HepG2 (cell line): ENCODE measurements around the gene KIF22. TPM values are rescaled to one million over a fixed set of nuclear protein-coding genes. Genes with fewer than 3 reads are reported as not detected.
A peak's percentile ranks its signal among the peaks of the same experiment; 100 is the strongest.

Experiments
- ATAC-seq: fragments of 200-7000 bp; cut with Tn5 transposase; 3 replicates; pipeline ENCODE4 v1.9.1; 2020; ENCODE audit warnings: mild to moderate bottlenecking, moderate library complexity
- BruUV-seq: library from RNA; stranded (reverse); fragments of 400-500 nt; replicated peaks from 2 replicates; lab custom pipeline; 2021; lab: Mats Ljungman, UMichigan
- CTCF ChIA-PET: fragments of 300-600 bp; formaldehyde crosslinking; extraction: SDS; loops from one replicate; lab custom pipeline; 2021; ENCODE audit warnings: low total read pairs, inconsistent platforms, low intra/inter-chr PET ratio; lab: Yijun Ruan, JAX
- POLR2A ChIA-PET: fragments of 350-600 bp; sonication (Branson Sonifier 250); formaldehyde crosslinking; loops from one replicate; lab custom pipeline; 2020; ENCODE audit warnings: antibody characterized with exemption, inconsistent platforms; lab: Yijun Ruan, JAX
- DNase-seq: peaks from one replicate; pipeline ENCODE4 v3.0.0-alpha.2; 2015; ENCODE audit warnings: low spot score
- FAIRE-seq: peaks from 3 replicates; lab custom pipeline; 2011; peaks lifted over from hg19 to GRCh38; lab: Jason Lieb, UNC
- H2AFZ ChIP-seq: one replicate; pipeline ENCODE4 v1.6.1; 2011; ENCODE audit warnings: low read length, inconsistent platforms
- H3K27ac ChIP-seq: fragments of 300-600 bp; 3 replicates; pipeline ENCODE4 v1.8.0; 2011; ENCODE audit warnings: mixed run types, mild to moderate bottlenecking, mixed read lengths, low read length, inconsistent platforms; ENCODE audit not compliant: insufficient read depth; ENCODE audit errors: extremely low read length
- H3K27me3 ChIP-seq, 2 experiments: fragments of 200-600 bp in 1 of 2; 2 replicates in 1 of 2; 3 replicates in 1 of 2; pipeline versions ENCODE4 v1.6.0 to v1.8.0; 2011; ENCODE audit warnings: low read length in 2 of 2, mild to moderate bottlenecking in 2 of 2, moderate library complexity in 2 of 2, inconsistent platforms in 1 of 2; ENCODE audit not compliant: insufficient read depth in 2 of 2, control insufficient read depth in 1 of 2
- H3K36me3 ChIP-seq, 2 experiments: fragments of 200-600 bp in 1 of 2; replicated peaks in 1 of 2; 2 replicates in 1 of 2; 3 replicates in 1 of 2; pipeline versions ENCODE4 v1.5.1 to v1.8.0; 2011; ENCODE audit warnings: low read length in 2 of 2, inconsistent platforms in 1 of 2; ENCODE audit not compliant: insufficient read depth in 2 of 2, control insufficient read depth in 1 of 2
- H3K4me1 ChIP-seq: 2 replicates; pipeline ENCODE4 v1.5.1; 2012; ENCODE audit warnings: low read length, inconsistent platforms; ENCODE audit not compliant: insufficient read depth
- H3K4me2 ChIP-seq: 2 replicates; pipeline ENCODE4 v1.6.0; 2011; ENCODE audit warnings: low read depth, low read length, inconsistent platforms
- H3K4me3 ChIP-seq, 3 experiments: fragments of 200-600 bp in 1 of 3; sonication (generic), shearing (Covaris generic) in 1 of 3; replicated peaks in 1 of 3; 2 replicates each; pipeline ENCODE4 v1.5.1; 2011 to 2016; ENCODE audit warnings: low read length in 3 of 3, inconsistent platforms in 2 of 3, low read depth in 2 of 3, mild to moderate bottlenecking in 2 of 3, control low read depth in 1 of 3, mixed read lengths in 1 of 3; ENCODE audit not compliant: insufficient read depth in 1 of 3
- H3K79me2 ChIP-seq: one replicate; pipeline ENCODE4 v1.6.1; 2011; ENCODE audit warnings: low read length, inconsistent platforms; ENCODE audit not compliant: insufficient read depth
- H3K9ac ChIP-seq: 2 replicates; pipeline ENCODE4 v1.6.0; 2011; ENCODE audit warnings: mild to moderate bottlenecking, low read depth, low read length, inconsistent platforms; ENCODE audit not compliant: insufficient read depth
- H3K9me3 ChIP-seq: 2 replicates; pipeline ENCODE4 v1.5.1; 2012; ENCODE audit warnings: mild to moderate bottlenecking, low read length
- H4K20me1 ChIP-seq: 2 replicates; pipeline ENCODE4 v1.6.0; 2011; ENCODE audit warnings: inconsistent platforms, mild to moderate bottlenecking, low read length, moderate library complexity; ENCODE audit not compliant: insufficient read depth
- EP300 ChIP-seq, 3 experiments: sonication (generic) in 1 of 3; formaldehyde crosslinking in 1 of 3; IDR thresholded peaks; 2 replicates each; pipeline versions ENCODE4 v1.5.1 to v1.6.1; 2011 to 2020; ENCODE audit warnings: low read depth in 2 of 3, low read length in 2 of 3, borderline replicate concordance in 1 of 3, improper control_type of control experiment in 1 of 3, mild to moderate bottlenecking in 1 of 3, missing genetic modification reagents in 1 of 3, moderate library complexity in 1 of 3
- FLYWCH1 ChIP-seq: sonication (generic); formaldehyde crosslinking; IDR thresholded peaks from 2 replicates; pipeline ENCODE4 v1.8.1; 2023; ENCODE audit warnings: mild to moderate bottlenecking, missing genetic modification reagents
- GABPA ChIP-seq, 2 experiments: IDR thresholded peaks; 2 replicates each; pipeline ENCODE4 v1.6.1; 2011 to 2016; ENCODE audit warnings: low read depth in 2 of 2, low read length in 1 of 2, missing biosample characterization in 1 of 2, missing genetic modification characterization in 1 of 2
- MED13 ChIP-seq: sonication (generic); formaldehyde crosslinking; IDR thresholded peaks from 2 replicates; pipeline ENCODE4 v1.5.0; 2020; ENCODE audit warnings: missing genetic modification reagents
- MLXIP ChIP-seq: sonication (generic); formaldehyde crosslinking; IDR thresholded peaks from 2 replicates; pipeline ENCODE4 v1.9.0; 2021; ENCODE audit warnings: missing genetic modification reagents, borderline replicate concordance
- NCOR1 ChIP-seq: fragments of 200-600 bp; sonication (generic); IDR thresholded peaks from 2 replicates; pipeline ENCODE4 v1.7.0; 2017; ENCODE audit warnings: antibody characterized with exemption, low read length, borderline replicate concordance
- PLRG1 ChIP-seq: fragments of 450-650 bp; conservative IDR thresholded peaks from 2 replicates; pipeline ENCODE4 v1.6.1; 2016
- SKI ChIP-seq: fragments of 450-650 bp; IDR thresholded peaks from one replicate; pipeline ENCODE4 v1.6.1; 2018; ENCODE audit warnings: mild to moderate bottlenecking; ENCODE audit not compliant: partially characterized antibody
- SRSF1 ChIP-seq: fragments of 200-400 bp; formaldehyde crosslinking; optimal IDR thresholded peaks from 2 replicates; pipeline ENCODE3; 2017; ENCODE audit warnings: mild to moderate bottlenecking, low read depth, low read length, moderate library complexity
- STAG1 ChIP-seq: sonication (generic); formaldehyde crosslinking; IDR thresholded peaks from 2 replicates; pipeline ENCODE4 v1.4.0; 2020; ENCODE audit warnings: missing genetic modification reagents
- TMF1 ChIP-seq: sonication (generic); formaldehyde crosslinking; IDR thresholded peaks from 2 replicates; pipeline ENCODE4 v1.8.1; 2022; ENCODE audit warnings: low read depth, missing genetic modification reagents
- TOE1 ChIP-seq: sonication (generic); formaldehyde crosslinking; IDR thresholded peaks from 2 replicates; pipeline ENCODE4 v1.4.0; 2020; ENCODE audit warnings: mild to moderate bottlenecking, missing genetic modification reagents
- ZNF235 ChIP-seq: sonication (generic); formaldehyde crosslinking; IDR thresholded peaks from 2 replicates; pipeline ENCODE4 v1.8.1; 2023; ENCODE audit warnings: mild to moderate bottlenecking, missing genetic modification reagents, borderline replicate concordance
- ZNF557 ChIP-seq: sonication (generic); formaldehyde crosslinking; IDR thresholded peaks from 2 replicates; pipeline ENCODE4 v1.4.0; 2020; ENCODE audit warnings: missing genetic modification reagents
- ZNF674 ChIP-seq: sonication (generic); formaldehyde crosslinking; IDR thresholded peaks from 2 replicates; pipeline ENCODE4 v1.5.0; 2020; ENCODE audit warnings: low read depth, mild to moderate bottlenecking, missing genetic modification reagents
- ZNF678 ChIP-seq: sonication (generic); formaldehyde crosslinking; IDR thresholded peaks from 2 replicates; pipeline ENCODE4 v1.4.0; 2020; ENCODE audit warnings: mild to moderate bottlenecking, missing genetic modification reagents
- ZNF788 ChIP-seq: sonication (generic); formaldehyde crosslinking; IDR thresholded peaks from 2 replicates; pipeline ENCODE4 v1.5.0; 2020; ENCODE audit warnings: mild to moderate bottlenecking, missing genetic modification reagents, borderline replicate concordance
- WGBS: methylation state at CpG from one replicate; pipeline ENCODE4 v1.1.6; 2017; ENCODE audit warnings: low lambda C conversion rate; 5-methylcytosine and 5-hydroxymethylcytosine counted together
- in situ Hi-C: cut with HindIII; loops from 2 replicates; pipeline ENCODE4 v1.10.0; 2017; ENCODE audit warnings: low pct_unique_long_range_greater_than_20kb; ENCODE audit not compliant: extremely low pct_ligation_motif_present
- intact Hi-C: fragments of 100-400 bp; cut with micrococcal nuclease; formaldehyde crosslinking; loops from one replicate; pipeline ENCODE4 v1.10.0; 2022; ENCODE audit not compliant: unreplicated experiment
- polyA plus RNA-seq, 8 experiments: library from polyadenylated mRNA; depleted of rRNA in 3 of 8; stranded (reverse) in 7 of 8; unstranded in 1 of 8; fragments of >200 nt; fragmentation: Illumina TruSeq in 4 of 8; extraction: Trizol in 4 of 8; gene quantifications; 2 replicates each; pipeline versions ENCODE4 v1.2.1 to v1.2.3, GENCODE V29; 2011 to 2016; ENCODE audit warnings: low read depth in 4 of 8, missing spikeins in 1 of 8, mixed read lengths in 1 of 8; ENCODE audit not compliant: insufficient read depth in 1 of 8
- total RNA-seq, 5 experiments: library from RNA; depleted of rRNA; stranded (reverse); fragments of >200 nt; fragmentation: Illumina TruSeq; extraction: Trizol; gene quantifications; 2 replicates each; pipeline ENCODE4 v1.2.3, GENCODE V29; 2016; ENCODE audit warnings: low read depth in 1 of 5
- TF ChIP-seq, protein P1 (sequence below): sonication (generic); formaldehyde crosslinking; IDR thresholded peaks from 2 replicates; pipeline ENCODE4 v1.4.0; 2020; ENCODE audit warnings: mild to moderate bottlenecking, missing genetic modification reagents

KIF22 gene
- total and polyA plus RNA-seq, 2 of the 13 experiments (the other 11 are each of a cell fraction or from before 2014, with no cell fraction given): 95.8 to 118 TPM

- Histone ChIP-seq H3K4me3 (peak overlapping the region; percentile 77 to 97 (median 84)), H3K36me3 (peaks cover 7 to 18% of the 10 kb centered on the region in 2 experiments), H2AFZ (no peak overlapping the region), H4K20me1 (no peaks in the 10 kb centered on the region), H3K4me2 (peak overlapping the region; percentile 92), H3K79me2 (peaks cover 64% of the 10 kb centered on the region), H3K27ac (peak overlapping the region; percentile 60), H3K9ac (peak overlapping the region; percentile 80), H3K4me1 (peaks cover 59% of the 10 kb centered on the region), H3K27me3 (no peaks in the 10 kb centered on the region; a peak in 1 of 5 replicates), H3K9me3 (no peaks in the 10 kb centered on the region)
- DNase-seq (no peak), FAIRE-seq (no peak), ATAC-seq (peak; percentile 12; the same call in 1 of the 3 replicates)
- intact Hi-C loops (loop anchor here (5.0 kb wide), 1 partner anchor 55 kb away; no protein-coding TSS in a partner anchor), in situ Hi-C loops (no loop called here)
- ChIA-PET CTCF (no interaction called here), POLR2A (interaction anchor here (2.3 to 4.0 kb wide), 3 partner anchors 12 to 24 kb away, joined by 11 to 36 read pairs (median 14); partner anchors contain the start of genes MAZ and PAGR1)
- no TSS peak for BruUV-seq
- WGBS: 31% methylated on average over 9 of the region's 9 CpGs
- TF ChIP-seq ZNF788 (CRISPR knock-in tag): no peak
- no peak for TF ChIP-seq EP300 (IDR thresholded peaks at IDR 0.05; ENCODE audit: low read depth in 2 of 2, low read length in 2 of 2)
- no peak for TF ChIP-seq EP300 (CRISPR knock-in tag; IDR thresholded peaks at IDR 0.05; ENCODE audit: borderline replicate concordance)
- TF ChIP-seq, protein P1, sequence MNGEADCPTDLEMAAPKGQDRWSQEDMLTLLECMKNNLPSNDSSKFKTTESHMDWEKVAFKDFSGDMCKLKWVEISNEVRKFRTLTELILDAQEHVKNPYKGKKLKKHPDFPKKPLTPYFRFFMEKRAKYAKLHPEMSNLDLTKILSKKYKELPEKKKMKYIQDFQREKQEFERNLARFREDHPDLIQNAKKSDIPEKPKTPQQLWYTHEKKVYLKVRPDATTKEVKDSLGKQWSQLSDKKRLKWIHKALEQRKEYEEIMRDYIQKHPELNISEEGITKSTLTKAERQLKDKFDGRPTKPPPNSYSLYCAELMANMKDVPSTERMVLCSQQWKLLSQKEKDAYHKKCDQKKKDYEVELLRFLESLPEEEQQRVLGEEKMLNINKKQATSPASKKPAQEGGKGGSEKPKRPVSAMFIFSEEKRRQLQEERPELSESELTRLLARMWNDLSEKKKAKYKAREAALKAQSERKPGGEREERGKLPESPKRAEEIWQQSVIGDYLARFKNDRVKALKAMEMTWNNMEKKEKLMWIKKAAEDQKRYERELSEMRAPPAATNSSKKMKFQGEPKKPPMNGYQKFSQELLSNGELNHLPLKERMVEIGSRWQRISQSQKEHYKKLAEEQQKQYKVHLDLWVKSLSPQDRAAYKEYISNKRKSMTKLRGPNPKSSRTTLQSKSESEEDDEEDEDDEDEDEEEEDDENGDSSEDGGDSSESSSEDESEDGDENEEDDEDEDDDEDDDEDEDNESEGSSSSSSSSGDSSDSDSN (CRISPR knock-in tag): no peak
- TF ChIP-seq MLXIP (CRISPR knock-in tag): no peak
- no peak for TF ChIP-seq MED13 (CRISPR knock-in tag)
- no peak for TF ChIP-seq TMF1 (CRISPR knock-in tag)
- TF ChIP-seq SRSF1: no peak
- no peak for TF ChIP-seq FLYWCH1
- TF ChIP-seq ZNF235 (CRISPR knock-in tag): no peak
- peak; percentile 29 for TF ChIP-seq SKI
- TF ChIP-seq NCOR1: peak; percentile 61; the same call in 1 of the 2 replicates
- no peak for TF ChIP-seq PLRG1
- TF ChIP-seq ZNF557 (CRISPR knock-in tag): no peak
- TF ChIP-seq TOE1 (CRISPR knock-in tag): no peak
- TF ChIP-seq GABPA (IDR thresholded peaks at IDR 0.05; ENCODE audit: low read depth, low read length): no peak
- TF ChIP-seq GABPA (CRISPR knock-in tag; IDR thresholded peaks at IDR 0.05; ENCODE audit: low read depth): 0 out of 2 replicates have a peak, but pooled peaks have one; percentile 19
- no peak for TF ChIP-seq ZNF678
- TF ChIP-seq STAG1 (CRISPR knock-in tag): no peak
- no peak for TF ChIP-seq ZNF674
Measured at GRCh38 chr16:29791845-29792807, 1.6 kb downstream of the KIF22 start.
